ENCODE data around the gene CCSER2. TPM values are rescaled to one million over a fixed set of nuclear protein-coding genes. Genes with fewer than 3 reads are reported as not detected.
"Not testable (repeated sequence)": the region's sequence is repeated elsewhere in the genome, so short reads cannot be mapped to it uniquely, and the experiment has no call there.

CCSER2 gene
- total RNA-seq, 1 experiment from 2014 or later, result 45.0 TPM

- Histone ChIP-seq H3K36me3 (peaks cover 33% of the 10 kb centered on the region), H3K27me3 (replicated peaks) (no peaks in the 10 kb centered on the region), H3K27ac (peak overlapping the region; percentile 88), H3K9me3 (replicated peaks) (no peaks in the 10 kb centered on the region), H3K4me1 (replicated peaks) (peaks cover 56% of the 10 kb centered on the region), H3K4me3 (peak overlapping the region; percentile 20)
- DNase-seq (ENCODE audit: low read depth in 1 of 2, low spot score in 2 of 2), result peak; percentile 87 to 90
Measured at GRCh38 chr10:84424731-84425167, 96.4 kb downstream of the CCSER2 start.

- peaks cover 24% of the 10 kb centered on the region for H3K36me3 ChIP-seq
- no peak overlapping the region for H3K4me3 ChIP-seq
- H3K9me3 ChIP-seq (replicated peaks), result no peaks in the 10 kb centered on the region
- no peaks in the 10 kb centered on the region for H3K27me3 ChIP-seq (replicated peaks)
- DNase-seq (ENCODE audit: low read depth in 1 of 2, low spot score in 2 of 2), result peak in 1 of 2 experiments; percentile 28
- peak overlapping the region; percentile 77 for H3K27ac ChIP-seq
- peaks cover 63% of the 10 kb centered on the region for H3K4me1 ChIP-seq (replicated peaks)
Measured at GRCh38 chr10:84427903-84428650, 99.7 kb downstream of the CCSER2 start.

GRCh38 chr10:84428711-84429110, 100.3 kb downstream of the CCSER2 start:
- Histone ChIP-seq H3K27me3 (replicated peaks) (no peaks in the 10 kb centered on the region), H3K4me1 (replicated peaks) (peaks cover 57% of the 10 kb centered on the region), H3K4me3 (no peak overlapping the region), H3K9me3 (replicated peaks) (no peaks in the 10 kb centered on the region), H3K36me3 (peaks cover 24% of the 10 kb centered on the region), H3K27ac (peak overlapping the region; percentile 77)
- peak in 1 of 2 experiments; percentile 51 for DNase-seq (ENCODE audit: low read depth in 1 of 2, low spot score in 2 of 2)

- no peaks in the 10 kb centered on the region for H3K27me3 ChIP-seq (replicated peaks)
- no peaks in the 10 kb centered on the region for H3K9me3 ChIP-seq (replicated peaks)
- H3K4me3 ChIP-seq, result no peak overlapping the region
- peaks cover 43% of the 10 kb centered on the region for H3K4me1 ChIP-seq (replicated peaks)
- peaks cover 24% of the 10 kb centered on the region for H3K36me3 ChIP-seq
- no peak overlapping the region for H3K27ac ChIP-seq
- DNase-seq (ENCODE audit: low read depth in 1 of 2, low spot score in 2 of 2), result peak; percentile 25 to 52
Measured at GRCh38 chr10:84429926-84430520, 101.6 kb downstream of the CCSER2 start.

- DNase-seq (ENCODE audit: low read depth in 1 of 2, low spot score in 2 of 2), result no peak
- no peak overlapping the region for H3K27ac ChIP-seq
- no peaks in the 10 kb centered on the region for H3K9me3 ChIP-seq (replicated peaks)
- no peaks in the 10 kb centered on the region for H3K27me3 ChIP-seq (replicated peaks)
- H3K4me1 ChIP-seq (replicated peaks), result peaks cover 23% of the 10 kb centered on the region
- H3K36me3 ChIP-seq, result peaks cover 6% of the 10 kb centered on the region
- no peak overlapping the region for H3K4me3 ChIP-seq
Measured at GRCh38 chr10:84432891-84433290, 104.5 kb downstream of the CCSER2 start.

GRCh38 chr10:84440781-84441180, 112.4 kb downstream of the CCSER2 start:
- H3K27me3 ChIP-seq (replicated peaks), result no peaks in the 10 kb centered on the region
- H3K4me3 ChIP-seq, result no peak overlapping the region
- no peaks in the 10 kb centered on the region for H3K9me3 ChIP-seq (replicated peaks)
- H3K4me1 ChIP-seq (replicated peaks), result no peaks in the 10 kb centered on the region
- no peak for DNase-seq (ENCODE audit: low read depth in 1 of 2, low spot score in 2 of 2)
- peaks cover 42% of the 10 kb centered on the region for H3K36me3 ChIP-seq
- no peak overlapping the region for H3K27ac ChIP-seq

- Histone ChIP-seq H3K9me3 (replicated peaks) (no peaks in the 10 kb centered on the region), H3K27ac (no peak overlapping the region), H3K27me3 (replicated peaks) (no peaks in the 10 kb centered on the region), H3K36me3 (peaks cover 29% of the 10 kb centered on the region), H3K4me1 (replicated peaks) (no peaks in the 10 kb centered on the region), H3K4me3 (no peak overlapping the region)
- no peak for DNase-seq (ENCODE audit: low read depth in 1 of 2, low spot score in 2 of 2)
Measured at GRCh38 chr10:84447701-84448400, 119.5 kb downstream of the CCSER2 start.

GRCh38 chr10:84449351-84449750, 121.0 kb downstream of the CCSER2 start:
- not testable (repeated sequence) for H3K9me3 ChIP-seq (replicated peaks); H3K27ac ChIP-seq; DNase-seq (ENCODE audit: low read depth in 1 of 2, low spot score in 2 of 2); H3K4me1 ChIP-seq (replicated peaks); H3K4me3 ChIP-seq; H3K27me3 ChIP-seq (replicated peaks)
- H3K36me3 ChIP-seq, result peaks cover 34% of the 10 kb centered on the region

- Histone ChIP-seq H3K36me3 (peaks cover 35% of the 10 kb centered on the region), H3K4me1 (replicated peaks) (0 out of 2 replicates have a peak, but pooled peaks cover 4% of the 10 kb centered on the region), H3K27me3 (replicated peaks) (no peaks in the 10 kb centered on the region), H3K9me3 (replicated peaks) (no peaks in the 10 kb centered on the region), H3K4me3 (no peak overlapping the region), H3K27ac (no peak overlapping the region)
- DNase-seq (ENCODE audit: low read depth in 1 of 2, low spot score in 2 of 2), result no peak
Measured at GRCh38 chr10:84452003-84452402, 123.6 kb downstream of the CCSER2 start.

GRCh38 chr10:84453303-84453702, 124.9 kb downstream of the CCSER2 start:
- DNase-seq (ENCODE audit: low read depth in 1 of 2, low spot score in 2 of 2), result no peak
- H3K36me3 ChIP-seq, result peaks cover 23% of the 10 kb centered on the region
- no peaks in the 10 kb centered on the region for H3K9me3 ChIP-seq (replicated peaks)
- no peaks in the 10 kb centered on the region for H3K27me3 ChIP-seq (replicated peaks)
- 0 out of 2 replicates have a peak, but pooled peaks cover 4% of the 10 kb centered on the region for H3K4me1 ChIP-seq (replicated peaks)
- H3K4me3 ChIP-seq, result no peak overlapping the region
- H3K27ac ChIP-seq, result no peak overlapping the region

GRCh38 chr10:84456126-84456525, 127.7 kb downstream of the CCSER2 start:
- peaks cover 30% of the 10 kb centered on the region for H3K36me3 ChIP-seq
- H3K9me3 ChIP-seq (replicated peaks), result no peaks in the 10 kb centered on the region
- no peaks in the 10 kb centered on the region for H3K27me3 ChIP-seq (replicated peaks)
- H3K4me1 ChIP-seq (replicated peaks), result 0 out of 2 replicates have a peak, but pooled peaks cover 4% of the 10 kb centered on the region
- DNase-seq (ENCODE audit: low read depth in 1 of 2, low spot score in 2 of 2), result no peak
- H3K27ac ChIP-seq, result no peak overlapping the region
- no peak overlapping the region for H3K4me3 ChIP-seq

- no peak overlapping the region for H3K27ac ChIP-seq
Measured at GRCh38 chr10:84460520-84460919, 132.1 kb downstream of the CCSER2 start.

GRCh38 chr10:84469470-84469869, 141.1 kb downstream of the CCSER2 start:
- DNase-seq (ENCODE audit: low read depth in 1 of 2, low spot score in 2 of 2), result peak in 1 of 2 experiments; percentile 11
- no peaks in the 10 kb centered on the region for H3K27me3 ChIP-seq (replicated peaks)
- no peak overlapping the region for H3K27ac ChIP-seq
- no peaks in the 10 kb centered on the region for H3K9me3 ChIP-seq (replicated peaks)
- no peak overlapping the region for H3K4me3 ChIP-seq
- H3K4me1 ChIP-seq (replicated peaks), result peaks cover 6% of the 10 kb centered on the region
- peaks cover 23% of the 10 kb centered on the region for H3K36me3 ChIP-seq

More at GRCh38 chr10:84460520-84460919, 132.1 kb downstream of the CCSER2 start:
- Histone ChIP-seq H3K4me1 (replicated peaks) (0 out of 2 replicates have a peak, but pooled peaks cover 4% of the 10 kb centered on the region), H3K27me3 (replicated peaks) (no peaks in the 10 kb centered on the region), H3K4me3 (no peak overlapping the region), H3K9me3 (replicated peaks) (no peaks in the 10 kb centered on the region), H3K36me3 (peaks cover 26% of the 10 kb centered on the region)
- no peak for DNase-seq (ENCODE audit: low read depth in 1 of 2, low spot score in 2 of 2)

- DNase-seq (ENCODE audit: low read depth in 1 of 2, low spot score in 2 of 2), result no peak
- H3K27me3 ChIP-seq (replicated peaks), result no peaks in the 10 kb centered on the region
- H3K36me3 ChIP-seq, result peaks cover 15% of the 10 kb centered on the region
- H3K9me3 ChIP-seq (replicated peaks), result no peaks in the 10 kb centered on the region
- peaks cover 6% of the 10 kb centered on the region for H3K4me1 ChIP-seq (replicated peaks)
- H3K27ac ChIP-seq, result no peak overlapping the region
- no peak overlapping the region for H3K4me3 ChIP-seq
Measured at GRCh38 chr10:84473136-84473535, 144.7 kb downstream of the CCSER2 start.

Data from SJSA1 (cell line).